Dendritic cell treated with granulocyte-macrophage colony-stimulating factor and Interleukin-4, amounts not matched to agents 40 ng/mL and 50 ng/mL, for 4 days (primary cell): ENCODE measurements around the gene DYNLT2.
"Not testable (repeated sequence)": the region's sequence is repeated elsewhere in the genome, so short reads cannot be mapped to it uniquely, and the experiment has no call there.

Experiments used
- H3K27ac Mint-ChIP-seq: one replicate; pipeline ENCODE4 v1.8.0; 2022; ENCODE audit warnings: mild to moderate bottlenecking, mixed read lengths
- H3K27me3 Mint-ChIP-seq: one replicate; pipeline ENCODE4 v1.8.0; 2022; ENCODE audit warnings: mild to moderate bottlenecking, mixed read lengths
- H3K36me3 Mint-ChIP-seq: one replicate; pipeline ENCODE4 v1.8.0; 2022; ENCODE audit warnings: low read depth, mixed read lengths
- H3K4me1 Mint-ChIP-seq: one replicate; pipeline ENCODE4 v1.8.0; 2022; ENCODE audit warnings: low read depth, mixed read lengths
- H3K4me3 Mint-ChIP-seq: one replicate; pipeline ENCODE4 v1.8.0; 2022; ENCODE audit warnings: mild to moderate bottlenecking, moderate library complexity, mixed read lengths
- H3K9me3 Mint-ChIP-seq: one replicate; pipeline ENCODE4 v1.8.0; 2022; ENCODE audit warnings: mixed read lengths
- intact Hi-C: fragments of 100-400 bp; cut with micrococcal nuclease; formaldehyde crosslinking; loops from one replicate; pipeline ENCODE4 v1.15.0; 2022

The DYNLT2 gene

DNA sequence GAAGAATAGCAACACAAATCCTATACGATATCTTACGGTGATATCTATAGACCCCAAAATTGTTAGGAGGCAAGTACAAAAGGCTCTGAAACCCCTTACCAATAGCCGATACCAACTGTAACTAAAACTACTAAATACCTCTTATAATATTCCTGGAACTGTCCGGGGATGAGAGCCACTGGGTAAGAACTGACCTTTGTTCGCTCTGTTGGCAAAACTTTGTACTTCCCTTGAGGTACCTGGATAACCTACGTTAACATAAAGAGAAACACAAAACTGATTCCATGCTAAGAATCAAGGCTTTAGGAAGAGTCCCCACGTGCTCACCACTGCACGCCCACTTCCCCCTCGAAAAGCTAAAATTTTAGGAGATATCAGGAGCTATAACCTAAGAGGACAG lies 36.8 kb downstream of the DYNLT2 start:
- H3K36me3 Mint-ChIP-seq = peaks cover 60% of the 10 kb centered on the region
- intact Hi-C loops = no loop called here

DNA sequence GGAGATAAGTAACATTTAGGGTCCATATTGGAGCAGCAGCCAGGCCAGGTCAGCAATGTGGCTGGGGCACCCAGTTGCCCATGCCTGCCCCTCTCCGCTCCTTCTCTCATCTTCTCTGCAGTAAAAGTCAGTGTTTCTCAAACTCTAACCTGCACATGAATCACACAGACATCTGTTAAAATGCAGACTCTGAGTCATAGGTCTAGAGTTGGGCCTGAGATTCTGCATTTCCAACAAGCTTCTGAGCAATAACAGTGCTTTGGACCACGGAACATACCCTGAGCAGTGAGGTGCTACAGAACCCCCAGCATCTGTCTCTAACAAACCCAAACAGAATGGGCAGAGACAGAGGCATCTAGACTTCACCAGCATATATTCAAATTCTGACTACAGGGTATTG lies 37.2 kb downstream of the DYNLT2 start:
- intact Hi-C loops = no loop called here
- H3K4me3 Mint-ChIP-seq = no peak overlapping the region
- peaks cover 60% of the 10 kb centered on the region for H3K36me3 Mint-ChIP-seq
- no peaks in the 10 kb centered on the region for H3K9me3 Mint-ChIP-seq
- no peaks in the 10 kb centered on the region for H3K4me1 Mint-ChIP-seq
- H3K27me3 Mint-ChIP-seq = no peaks in the 10 kb centered on the region
- no peak overlapping the region for H3K27ac Mint-ChIP-seq

More for the DNA sequence above, 36.8 kb downstream of the DYNLT2 start:
- Mint-ChIP-seq H3K27ac (no peak overlapping the region), H3K4me1 (no peaks in the 10 kb centered on the region), H3K27me3 (no peaks in the 10 kb centered on the region), H3K4me3 (no peak overlapping the region), H3K9me3 (no peaks in the 10 kb centered on the region)

DNA sequence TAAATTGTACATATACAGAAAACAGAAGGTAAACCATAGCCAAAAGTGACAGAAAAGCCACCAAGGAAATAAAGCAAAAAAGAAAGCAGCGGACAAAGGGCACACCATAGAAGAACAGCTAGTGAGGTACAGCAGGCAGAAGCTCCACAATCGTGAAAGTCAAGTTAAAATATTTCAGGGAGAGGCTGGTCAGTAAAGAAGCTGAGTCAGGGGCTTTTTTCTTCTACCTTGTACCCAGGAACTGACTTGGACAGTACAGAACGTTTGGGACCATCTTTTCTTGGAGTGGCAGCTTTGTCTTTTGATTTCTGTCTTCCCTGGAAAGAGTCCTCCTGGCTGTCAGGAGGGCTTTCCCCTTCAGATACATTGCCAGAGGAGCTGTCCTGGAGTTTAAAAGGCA lies 41.4 kb downstream of the DYNLT2 start:
- Mint-ChIP-seq H3K4me1 (peaks cover 11% of the 10 kb centered on the region), H3K36me3 (peaks cover 44% of the 10 kb centered on the region), H3K27me3 (no peaks in the 10 kb centered on the region), H3K9me3 (no peaks in the 10 kb centered on the region), H3K4me3 (no peak overlapping the region), H3K27ac (no peak overlapping the region)
- intact Hi-C loops = no loop called here

DNA sequence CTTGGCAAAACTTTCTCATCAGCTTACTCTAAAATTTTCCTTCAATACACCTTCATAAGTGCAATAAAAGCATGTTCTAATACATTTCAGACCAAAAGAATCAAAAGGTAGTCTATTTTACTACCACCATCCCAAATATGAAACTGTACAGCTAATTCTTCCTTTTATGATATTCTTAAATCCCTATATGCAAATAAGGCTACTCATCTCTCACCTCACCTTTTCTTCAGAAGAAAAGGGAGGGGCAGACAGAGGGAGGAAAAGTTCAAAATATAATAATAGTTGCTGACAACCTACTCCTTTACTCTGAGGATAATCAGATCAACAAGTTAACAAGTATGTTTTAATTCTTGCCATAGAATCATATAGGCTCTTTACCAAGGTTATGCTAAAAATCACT lies 42.1 kb downstream of the DYNLT2 start:
- Mint-ChIP-seq H3K27me3 (no peaks in the 10 kb centered on the region), H3K27ac (no peak overlapping the region), H3K9me3 (no peaks in the 10 kb centered on the region), H3K4me1 (peaks cover 11% of the 10 kb centered on the region), H3K4me3 (no peak overlapping the region), H3K36me3 (peaks cover 37% of the 10 kb centered on the region)
- intact Hi-C loops = no loop called here

DNA sequence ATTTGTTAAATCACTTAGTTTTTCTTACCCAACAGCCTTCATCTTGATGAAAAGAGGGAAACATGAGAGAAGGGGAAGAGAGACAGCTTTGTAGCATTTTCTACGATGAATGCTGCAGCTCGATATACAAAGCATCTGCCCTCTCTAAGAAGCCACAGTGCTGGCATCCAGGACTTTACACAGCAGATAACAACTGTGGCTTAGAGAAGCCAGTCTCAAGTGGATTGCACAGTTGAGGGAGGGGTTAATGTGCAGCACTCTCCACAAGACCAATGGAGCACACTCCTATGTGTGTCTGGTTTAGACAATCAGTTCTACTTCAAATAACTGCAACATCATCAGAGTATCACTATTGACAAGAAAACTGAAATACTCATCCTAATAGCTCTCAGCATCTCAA lies 43.6 kb downstream of the DYNLT2 start:
- no peak overlapping the region for H3K4me3 Mint-ChIP-seq
- no peaks in the 10 kb centered on the region for H3K9me3 Mint-ChIP-seq
- no peaks in the 10 kb centered on the region for H3K27me3 Mint-ChIP-seq
- intact Hi-C loops = no loop called here
- H3K27ac Mint-ChIP-seq = no peak overlapping the region
- H3K4me1 Mint-ChIP-seq = peaks cover 11% of the 10 kb centered on the region
- peaks cover 26% of the 10 kb centered on the region for H3K36me3 Mint-ChIP-seq

DNA sequence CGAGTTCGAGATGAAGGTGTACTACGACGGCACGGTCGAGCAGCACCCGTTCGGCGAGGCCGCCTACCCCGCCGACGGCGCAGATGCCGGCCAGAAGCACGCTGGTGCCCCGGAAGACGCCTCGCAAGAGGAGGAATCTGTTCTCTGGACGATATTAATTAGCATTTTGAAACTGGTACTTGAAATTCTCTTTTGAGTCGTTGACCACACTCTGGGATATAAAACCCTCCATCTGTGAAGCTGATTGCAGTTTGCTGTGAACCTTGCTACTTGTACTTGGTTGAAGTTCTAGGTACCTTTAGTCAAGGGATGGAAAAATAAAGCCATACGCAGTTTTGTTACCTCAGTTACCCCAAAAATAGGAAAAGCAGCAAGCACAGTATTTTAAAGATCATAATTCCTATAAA lies 48.5 kb downstream of the DYNLT2 start:
- Mint-ChIP-seq H3K36me3 (peaks cover 21% of the 10 kb centered on the region), H3K27ac (peak overlapping the region; percentile 87), H3K27me3 (no peaks in the 10 kb centered on the region), H3K4me3 (peak overlapping the region; percentile 87), H3K4me1 (peaks cover 34% of the 10 kb centered on the region), H3K9me3 (no peaks in the 10 kb centered on the region)
- intact Hi-C loops = loop anchor here (1.0 to 5.0 kb wide), 6 partner anchors 20 to 852 kb away; partner anchors contain the start of genes DYNLT2, ERMARD, FAM120B and TBP

DNA sequence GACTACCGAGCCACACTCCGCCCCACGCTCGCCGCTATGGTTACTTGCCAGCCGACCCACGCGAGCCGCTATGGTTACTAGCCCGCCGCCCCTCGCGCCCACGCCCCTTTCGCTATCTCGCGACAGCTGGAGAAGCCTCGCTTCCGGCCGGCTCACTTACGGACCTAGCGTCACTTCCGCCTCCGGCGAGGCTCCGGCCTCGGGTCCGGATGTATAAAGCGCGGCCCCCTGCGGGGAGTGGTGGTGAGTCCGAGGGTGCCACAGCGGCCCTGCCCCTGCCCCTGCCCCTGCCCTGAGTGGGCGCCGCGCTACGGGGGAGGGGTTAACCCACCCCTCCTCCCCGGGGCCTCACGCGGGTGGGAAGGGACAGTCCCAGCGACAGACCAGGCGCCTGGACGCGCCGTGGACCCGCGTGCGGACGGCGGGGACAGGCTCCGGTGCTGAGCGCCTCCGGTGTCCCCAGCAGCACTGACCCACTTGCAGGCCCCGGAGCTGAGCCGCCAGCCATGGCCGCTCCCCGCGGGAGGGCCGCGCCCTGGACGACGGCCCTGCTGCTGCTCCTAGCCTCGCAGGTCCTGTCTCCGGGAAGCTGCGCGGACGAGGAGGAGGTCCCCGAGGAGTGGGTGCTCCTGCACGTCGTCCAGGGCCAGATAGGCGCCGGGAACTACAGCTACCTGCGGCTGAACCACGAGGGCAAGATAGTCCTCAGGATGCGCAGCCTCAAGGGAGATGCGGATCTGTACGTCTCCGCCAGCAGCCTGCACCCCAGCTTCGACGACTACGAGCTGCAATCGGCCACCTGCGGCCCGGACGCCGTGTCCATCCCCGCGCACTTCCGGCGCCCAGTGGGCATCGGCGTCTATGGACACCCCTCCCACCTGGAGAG lies 49.2 kb downstream of the DYNLT2 start, which contains the start of the genes C6orf120 and WDR27:
TSS of gene C6orf120 (plus strand) at position 173 of the 886 bp plus-strand sequence. CDS start at position 507, 334 bp downstream.
TSS of gene WDR27 (minus strand) at position 76 of the 886 bp plus-strand sequence. CDS start 13,024 bp downstream, outside the sequence.
- peaks cover 34% of the 10 kb centered on the region for H3K4me1 Mint-ChIP-seq

DNA sequence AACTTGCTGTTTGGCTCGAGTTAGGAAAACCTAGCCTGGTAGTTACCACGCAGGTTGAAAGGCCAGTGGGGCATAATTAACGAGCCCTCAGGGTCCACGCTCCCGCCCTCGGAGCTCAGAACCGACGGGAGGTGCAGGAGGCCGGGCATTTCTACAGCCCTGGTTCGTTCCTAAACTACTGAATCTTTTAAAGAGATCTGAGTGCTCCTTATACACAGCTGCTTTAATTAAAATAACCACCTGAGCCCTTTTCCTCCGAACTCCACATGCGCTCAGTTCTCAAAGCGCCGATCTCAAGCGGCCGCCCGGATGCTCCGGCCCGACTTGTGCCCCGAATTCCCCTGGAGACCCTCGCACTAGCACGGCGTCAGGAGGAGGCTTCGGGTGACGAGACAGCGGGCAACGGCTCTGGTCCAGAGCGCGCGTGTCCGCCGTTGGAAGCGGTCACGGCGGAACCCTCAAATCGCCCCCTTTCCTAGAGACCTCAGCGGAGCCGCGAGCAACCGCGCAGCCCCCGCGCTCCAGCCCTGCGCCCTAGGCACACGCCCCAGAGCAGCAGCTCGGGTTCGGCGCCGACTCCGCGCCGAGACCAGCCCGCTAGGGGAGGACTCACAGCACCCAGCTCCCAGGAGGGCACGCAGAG lies 49.9 kb downstream of the DYNLT2 start:
- H3K4me3 Mint-ChIP-seq = peak overlapping the region; percentile 87
- H3K36me3 Mint-ChIP-seq = peaks cover 19% of the 10 kb centered on the region
- no peaks in the 10 kb centered on the region for H3K27me3 Mint-ChIP-seq
- intact Hi-C loops = loop anchor here (5.0 kb wide), 3 partner anchors 49 to 606 kb away; partner anchors contain the start of gene FAM120B
- peaks cover 31% of the 10 kb centered on the region for H3K4me1 Mint-ChIP-seq
- peak overlapping the region; percentile 87 for H3K27ac Mint-ChIP-seq
- H3K9me3 Mint-ChIP-seq = peaks cover 2% of the 10 kb centered on the region

More for the DNA sequence above, 49.2 kb downstream of the DYNLT2 start, which contains the start of the genes C6orf120 and WDR27:
- H3K27ac Mint-ChIP-seq = peak within 1 kb of the TSS; percentile 87
- H3K27me3 Mint-ChIP-seq = no peaks in the 10 kb centered on the region
- H3K36me3 Mint-ChIP-seq = peaks cover 21% of the 10 kb centered on the region
- H3K9me3 Mint-ChIP-seq = no peaks in the 10 kb centered on the region
- peak within 1 kb of the TSS; percentile 87 for H3K4me3 Mint-ChIP-seq
- intact Hi-C loops = loop anchor here (1.0 to 5.0 kb wide), 6 partner anchors 21 to 853 kb away; partner anchors contain the start of genes DYNLT2, ERMARD, FAM120B and TBP

DNA sequence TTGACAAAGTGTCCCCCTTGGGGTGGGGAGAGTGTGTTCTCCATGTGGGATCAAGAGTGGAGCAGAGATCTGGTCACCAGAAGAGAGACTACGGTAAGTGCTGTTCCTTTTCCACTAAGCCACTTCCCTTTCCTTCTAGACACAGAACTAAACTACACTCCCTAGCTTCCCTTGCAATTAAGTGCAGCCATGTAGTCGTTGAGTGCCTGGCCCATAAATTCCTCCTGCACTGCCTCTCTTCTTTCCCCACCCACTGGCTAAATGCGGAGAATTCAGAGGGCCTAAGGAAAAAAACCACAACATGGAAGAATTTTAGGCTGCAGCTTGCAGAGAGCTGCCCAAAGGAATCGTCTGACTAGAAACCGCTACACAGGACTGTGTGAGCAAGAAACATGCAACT lies 51.1 kb downstream of the DYNLT2 start:
- Mint-ChIP-seq H3K4me3 (no peak overlapping the region), H3K4me1 (peaks cover 22% of the 10 kb centered on the region), H3K36me3 (peaks cover 15% of the 10 kb centered on the region), H3K27ac (peak overlapping the region; percentile 18), H3K27me3 (no peaks in the 10 kb centered on the region), H3K9me3 (peaks cover 13% of the 10 kb centered on the region)
- intact Hi-C loops = loop anchor here (5.0 kb wide), 3 partner anchors 48 to 607 kb away; partner anchors contain the start of gene FAM120B

DNA sequence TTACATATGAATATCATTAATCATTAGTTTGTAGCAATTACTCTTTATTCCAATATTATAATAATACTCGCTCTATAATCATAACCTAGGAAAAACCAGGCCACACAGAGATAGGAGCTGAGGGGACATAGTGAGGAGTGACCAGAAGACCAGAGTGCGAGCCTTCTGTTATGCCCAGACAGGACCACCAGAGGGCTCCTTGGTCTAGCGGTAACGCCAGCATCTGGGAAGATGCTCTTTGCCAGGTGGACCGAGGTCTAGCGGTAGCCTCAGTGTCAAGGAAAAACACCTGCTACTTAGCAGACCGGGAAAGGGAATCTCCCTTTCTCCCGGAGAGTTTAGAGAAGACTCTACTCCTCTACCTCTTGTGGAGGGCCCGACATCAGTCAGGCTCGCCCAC lies 54.3 kb downstream of the DYNLT2 start:
- peaks cover 31% of the 10 kb centered on the region for H3K9me3 Mint-ChIP-seq
- H3K4me3 Mint-ChIP-seq, H3K27me3 Mint-ChIP-seq, H3K27ac Mint-ChIP-seq, H3K36me3 Mint-ChIP-seq, intact Hi-C loops: not testable (repeated sequence)
- peaks cover 22% of the 10 kb centered on the region for H3K4me1 Mint-ChIP-seq

DNA sequence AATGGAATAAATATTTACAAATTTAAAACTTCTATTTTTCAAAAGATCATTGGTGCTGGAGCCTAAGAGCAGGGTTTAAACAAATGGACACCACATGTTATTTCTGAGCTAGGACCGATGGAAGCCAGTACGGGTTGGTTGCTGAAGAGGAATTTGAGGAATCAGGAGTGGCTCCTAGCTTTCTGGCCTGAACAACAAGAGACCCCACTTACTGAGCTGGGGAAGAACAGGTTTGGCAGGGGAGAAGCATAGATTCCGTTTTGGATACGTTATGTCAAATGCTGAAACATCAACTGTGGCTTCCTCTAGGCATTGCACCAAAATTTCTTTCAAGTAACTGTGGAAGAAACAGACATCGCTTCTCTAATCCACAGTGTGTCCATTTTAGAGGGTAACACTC lies 56.2 kb downstream of the DYNLT2 start:
- peaks cover 12% of the 10 kb centered on the region for H3K4me1 Mint-ChIP-seq
- intact Hi-C loops = no loop called here
- no peak overlapping the region for H3K4me3 Mint-ChIP-seq
- H3K9me3 Mint-ChIP-seq = peaks cover 38% of the 10 kb centered on the region
- no peaks in the 10 kb centered on the region for H3K36me3 Mint-ChIP-seq
- no peak overlapping the region for H3K27ac Mint-ChIP-seq
- H3K27me3 Mint-ChIP-seq = no peaks in the 10 kb centered on the region

DNA sequence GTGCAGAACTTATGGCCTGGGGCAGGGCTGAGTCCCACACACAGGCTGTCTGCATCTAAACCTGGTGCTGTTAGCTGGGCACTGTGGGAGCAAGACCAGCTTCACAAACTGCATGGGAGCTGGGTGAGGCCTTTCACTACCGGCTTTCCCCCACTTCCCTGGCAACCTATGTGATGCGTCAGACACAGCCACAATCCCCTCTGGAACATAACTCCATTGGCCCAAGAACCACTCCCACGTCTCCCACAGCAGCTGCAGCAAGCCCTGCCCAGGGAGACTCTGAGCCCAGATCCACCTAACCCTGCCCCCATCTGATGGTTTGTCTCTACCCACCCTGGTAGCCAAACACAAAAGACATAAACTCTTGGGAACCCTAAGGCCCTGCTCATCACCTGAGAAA lies 58.9 kb downstream of the DYNLT2 start:
- Mint-ChIP-seq H3K27me3 (no peaks in the 10 kb centered on the region), H3K4me1 (no peaks in the 10 kb centered on the region), H3K36me3 (peaks cover 9% of the 10 kb centered on the region), H3K9me3 (peaks cover 42% of the 10 kb centered on the region), H3K4me3 (no peak overlapping the region), H3K27ac (no peak overlapping the region)
- intact Hi-C loops = no loop called here

DNA sequence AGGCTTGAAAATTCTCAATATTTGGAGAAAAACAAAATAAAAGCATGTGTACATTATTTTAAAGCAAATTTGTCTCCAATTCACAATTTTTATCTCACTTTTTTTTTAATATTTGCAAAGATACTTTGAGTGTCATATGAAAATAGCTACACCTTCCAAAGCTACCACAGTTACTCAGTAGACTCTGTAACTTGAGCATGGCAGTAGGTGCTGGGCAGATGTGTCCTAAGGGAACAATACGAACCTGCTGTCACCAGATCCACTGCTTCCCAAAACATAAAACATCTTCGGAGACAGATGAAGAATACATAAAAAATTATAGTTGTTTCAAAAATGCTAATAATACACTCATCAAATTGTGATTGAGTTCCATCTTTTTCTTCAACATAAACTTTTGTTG lies 60.1 kb downstream of the DYNLT2 start:
- Mint-ChIP-seq H3K27me3 (no peaks in the 10 kb centered on the region), H3K27ac (no peak overlapping the region), H3K4me3 (no peak overlapping the region), H3K4me1 (no peaks in the 10 kb centered on the region), H3K9me3 (peaks cover 48% of the 10 kb centered on the region), H3K36me3 (peaks cover 18% of the 10 kb centered on the region)
- intact Hi-C loops = no loop called here
